HG03439 (cell line): Measurements from ENCODE around the gene ELMO1.

Experiments used
- ATAC-seq: cut with Tn5 transposase; IDR thresholded peaks from one replicate; pipeline ENCODE4 v1.9.1; 2021; ENCODE audit warnings: mild to moderate bottlenecking, moderate library complexity; ENCODE audit not compliant: unreplicated experiment

ELMO1 gene

GRCh38 chr7:37410305-37411229 is 38.1 kb downstream of the ELMO1 start:
- no peak for ATAC-seq

- ATAC-seq, result no peak
Observed at GRCh38 chr7:37409461-37409860, 39.2 kb downstream of the ELMO1 start.

DNA sequence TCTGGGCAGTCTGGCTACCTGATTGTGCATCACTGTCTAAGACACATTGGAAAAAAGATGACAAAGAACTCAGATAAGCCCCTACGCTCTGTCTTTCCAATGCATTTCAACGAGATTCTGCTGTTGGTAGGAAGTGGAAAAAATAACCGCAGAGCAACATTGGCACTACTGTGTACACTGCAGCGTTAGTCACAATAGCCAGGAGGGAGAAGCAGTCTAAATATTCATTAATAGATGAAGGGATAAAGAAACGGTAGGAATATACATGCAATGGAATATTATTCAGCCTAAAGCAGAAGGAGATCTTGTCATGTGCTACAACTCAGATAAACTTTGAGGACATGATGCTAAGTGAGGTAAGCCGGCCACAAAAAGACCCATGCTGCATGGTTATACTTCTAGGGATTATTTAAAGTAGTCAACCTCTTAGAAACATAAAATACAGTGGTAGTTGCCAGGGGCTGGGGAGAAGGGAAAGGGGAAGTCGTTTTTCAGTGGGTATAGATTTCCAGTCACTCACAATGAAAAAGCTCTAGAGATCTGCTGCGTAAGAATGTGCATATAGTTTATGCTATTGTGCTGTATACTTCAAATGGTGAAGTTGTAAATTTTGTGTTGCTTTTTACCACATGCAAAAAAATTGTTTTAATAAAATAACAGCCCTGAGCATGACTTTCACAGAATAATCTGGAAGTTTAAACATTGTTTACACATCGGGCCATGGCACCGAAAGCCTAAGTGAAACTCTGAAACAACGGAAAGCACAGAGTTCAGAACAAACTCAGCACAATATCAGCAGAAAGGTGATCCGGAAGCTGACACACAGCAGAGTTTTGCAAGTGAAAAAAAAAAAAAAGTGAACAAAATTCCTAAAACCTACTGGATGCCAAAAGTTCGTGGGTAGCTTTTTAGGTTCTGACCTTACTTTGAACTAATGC is 40.1 kb downstream of the ELMO1 start:
- ATAC-seq, result no peak

- no peak for ATAC-seq
Observed at GRCh38 chr7:37405603-37406122, 43.0 kb downstream of the ELMO1 start.

DNA sequence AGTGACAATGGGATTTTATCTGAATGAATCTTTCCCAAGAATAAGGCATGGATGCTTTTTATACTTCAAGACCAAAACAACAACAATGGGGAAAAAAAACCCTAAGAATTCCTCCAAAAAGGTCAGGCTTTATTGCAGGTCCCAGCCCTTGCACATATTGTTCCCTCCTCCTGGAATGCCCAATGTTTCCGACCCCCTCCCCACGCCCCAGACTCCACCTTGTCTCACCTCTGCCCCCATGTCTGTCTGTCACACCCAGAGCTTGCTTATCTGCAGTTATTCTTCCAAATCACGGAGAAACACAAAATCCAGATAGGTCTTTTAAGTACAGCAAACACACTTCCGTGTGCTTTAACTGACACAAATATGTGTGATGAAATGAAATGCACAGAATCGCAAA is 43.5 kb downstream of the ELMO1 start:
- no peak for ATAC-seq

- no peak for ATAC-seq
Observed at GRCh38 chr7:37399876-37400421, 48.7 kb downstream of the ELMO1 start.

DNA sequence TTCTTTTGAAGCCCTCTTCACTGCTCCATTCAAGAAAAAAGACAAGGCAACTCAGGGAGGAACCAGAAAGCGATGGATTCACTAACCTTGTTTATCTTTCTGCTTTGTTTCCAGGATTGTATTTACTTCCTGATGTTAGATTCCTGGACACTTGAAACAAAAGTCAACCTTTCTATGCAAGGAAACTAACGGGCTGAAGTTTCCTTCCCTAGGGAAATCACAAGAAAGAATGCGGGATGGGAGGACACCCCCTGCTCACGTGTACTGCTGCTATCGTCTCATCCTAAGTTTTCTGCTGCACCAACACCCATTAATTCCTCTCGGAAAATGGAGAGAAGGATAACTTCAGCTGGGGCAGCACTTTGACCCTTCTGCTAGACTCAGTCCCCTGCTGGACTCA is 50.3 kb downstream of the ELMO1 start:
- no peak for ATAC-seq

DNA sequence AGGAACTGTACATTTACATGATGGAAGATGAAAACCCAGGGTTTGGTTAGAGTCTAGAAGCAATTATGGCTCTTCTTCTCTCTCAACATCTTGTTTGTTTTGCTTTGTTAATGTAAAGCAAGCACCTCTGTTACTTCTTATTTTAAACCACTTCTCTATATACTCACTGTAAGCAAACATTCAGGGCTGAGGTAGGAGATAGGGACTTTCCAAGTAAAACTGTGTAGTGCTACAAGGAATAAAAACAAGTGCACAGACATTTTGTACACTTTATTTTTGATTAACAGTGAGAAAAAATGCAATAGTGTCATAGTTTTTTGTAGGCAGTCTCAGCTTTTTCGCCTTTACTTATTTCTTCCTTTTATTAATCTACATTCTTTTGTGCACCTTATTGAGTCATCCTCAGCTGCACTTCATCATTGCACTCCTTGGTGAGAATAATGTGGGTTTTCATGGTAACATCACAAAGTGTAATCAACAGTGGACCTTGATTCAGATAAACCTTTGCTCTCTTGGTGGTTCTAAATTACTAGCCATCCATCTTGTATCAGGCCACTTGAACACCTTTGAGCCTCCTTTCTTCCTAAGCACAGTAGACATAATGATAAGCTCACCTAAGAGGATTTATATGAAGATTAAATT is 52.9 kb downstream of the ELMO1 start:
- no peak for ATAC-seq

DNA sequence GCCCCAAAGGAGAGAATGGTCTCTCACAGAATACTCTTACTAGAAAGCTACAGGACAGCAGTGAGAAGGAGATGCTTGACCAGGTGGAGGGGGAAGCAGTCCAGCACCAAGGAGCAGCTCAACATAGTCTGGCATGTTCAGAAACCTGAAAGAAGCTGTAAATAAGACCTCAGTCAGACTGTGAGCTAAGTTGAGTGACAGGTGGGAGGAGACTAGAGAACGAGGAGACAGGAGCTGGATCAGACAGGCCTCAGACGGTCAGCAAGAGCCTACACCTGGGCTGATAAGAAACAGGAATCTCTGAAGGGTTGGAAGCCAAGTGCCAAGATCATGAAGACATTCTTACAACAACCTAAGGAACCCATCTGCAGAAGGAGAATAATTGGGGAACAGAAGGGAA is 54.5 kb downstream of the ELMO1 start:
- ATAC-seq, result no peak

- ATAC-seq, result no peak
Observed at GRCh38 chr7:37393476-37393875, 55.2 kb downstream of the ELMO1 start.

DNA sequence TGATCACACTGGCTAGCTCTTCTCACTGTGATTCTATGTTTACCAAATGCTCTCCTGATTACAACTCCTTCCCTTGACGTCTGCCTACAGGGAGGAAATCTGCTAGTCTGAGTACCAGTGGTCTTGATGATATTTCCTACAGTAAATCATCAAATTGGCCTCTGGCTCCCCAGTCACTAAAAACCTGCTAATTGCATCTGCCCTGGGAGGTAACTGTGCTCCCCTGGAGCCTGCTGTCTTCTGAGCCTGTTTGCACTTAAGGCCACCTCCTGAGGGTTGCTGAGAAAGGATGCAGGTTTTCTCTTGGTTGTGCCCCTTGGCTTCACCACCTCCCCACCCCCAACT is 56.0 kb downstream of the ELMO1 start:
- no peak for ATAC-seq

GRCh38 chr7:37391791-37392672 is 56.6 kb downstream of the ELMO1 start:
- no peak for ATAC-seq

- ATAC-seq, result no peak
Observed at GRCh38 chr7:37390114-37390513, 58.5 kb downstream of the ELMO1 start.

DNA sequence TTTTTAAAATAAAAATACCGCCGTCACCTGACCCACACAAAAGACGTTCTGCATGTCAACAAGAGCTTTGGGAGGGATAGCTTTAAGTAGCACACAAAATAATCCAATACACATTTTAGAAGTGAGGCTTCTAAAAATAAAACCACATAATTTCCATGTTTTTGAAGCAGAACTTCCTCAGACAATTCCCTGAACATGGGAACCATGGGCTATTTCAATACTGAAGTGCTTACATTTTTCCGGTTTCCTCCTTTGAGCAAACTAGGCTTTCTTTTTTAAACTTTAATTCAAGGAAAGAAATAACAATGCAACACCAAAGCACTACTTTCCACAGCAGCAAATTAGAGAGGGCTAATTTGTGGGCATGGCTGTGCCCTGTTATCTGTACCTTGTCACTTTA is 59.9 kb downstream of the ELMO1 start:
- no peak for ATAC-seq

GRCh38 chr7:37385787-37386186 is 62.9 kb downstream of the ELMO1 start:
- no peak for ATAC-seq

DNA sequence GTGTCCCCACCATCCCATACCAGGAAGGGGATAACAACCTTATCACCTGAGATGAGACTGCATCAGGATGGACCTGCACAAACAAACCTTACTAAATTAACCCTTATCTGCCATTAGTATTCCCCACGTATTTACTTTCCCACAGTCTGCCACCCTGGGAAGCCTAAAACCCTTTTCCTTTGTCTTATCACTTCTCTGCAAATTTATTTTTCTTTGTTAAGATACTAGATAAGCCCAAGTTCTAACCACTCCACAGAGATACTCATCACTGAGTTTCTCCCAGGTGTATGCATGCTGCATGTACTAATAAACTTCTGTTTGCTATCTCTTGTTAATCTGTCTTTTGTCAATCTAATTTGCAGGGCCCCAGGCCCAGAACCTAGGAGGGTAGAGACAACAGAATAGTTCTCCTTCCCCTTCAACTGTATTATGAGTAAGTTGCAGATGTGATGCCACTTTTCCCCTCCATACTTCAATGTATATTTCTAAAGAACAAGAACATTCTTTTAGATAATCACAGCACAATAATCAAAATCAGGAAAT is 66.0 kb downstream of the ELMO1 start:
- ATAC-seq, result no peak

DNA sequence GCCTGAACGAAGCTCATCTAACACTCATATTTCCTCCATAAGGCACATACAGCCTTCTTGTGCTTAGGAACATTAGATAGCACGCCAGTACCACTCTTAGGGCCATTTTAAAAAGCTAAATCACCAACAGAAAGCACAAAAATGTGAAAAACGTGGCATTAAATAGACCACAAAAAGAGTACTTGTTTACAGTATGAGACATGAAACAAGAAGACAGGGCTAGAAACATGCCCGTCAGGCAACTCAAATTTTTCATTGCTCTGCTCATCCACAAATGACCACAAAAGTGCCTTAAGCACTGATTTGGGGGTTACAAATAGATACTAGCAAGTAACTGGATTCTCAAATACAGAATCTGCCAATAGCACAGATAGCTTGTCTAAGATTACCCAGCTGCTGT is 67.8 kb downstream of the ELMO1 start:
- ATAC-seq, result no peak

DNA sequence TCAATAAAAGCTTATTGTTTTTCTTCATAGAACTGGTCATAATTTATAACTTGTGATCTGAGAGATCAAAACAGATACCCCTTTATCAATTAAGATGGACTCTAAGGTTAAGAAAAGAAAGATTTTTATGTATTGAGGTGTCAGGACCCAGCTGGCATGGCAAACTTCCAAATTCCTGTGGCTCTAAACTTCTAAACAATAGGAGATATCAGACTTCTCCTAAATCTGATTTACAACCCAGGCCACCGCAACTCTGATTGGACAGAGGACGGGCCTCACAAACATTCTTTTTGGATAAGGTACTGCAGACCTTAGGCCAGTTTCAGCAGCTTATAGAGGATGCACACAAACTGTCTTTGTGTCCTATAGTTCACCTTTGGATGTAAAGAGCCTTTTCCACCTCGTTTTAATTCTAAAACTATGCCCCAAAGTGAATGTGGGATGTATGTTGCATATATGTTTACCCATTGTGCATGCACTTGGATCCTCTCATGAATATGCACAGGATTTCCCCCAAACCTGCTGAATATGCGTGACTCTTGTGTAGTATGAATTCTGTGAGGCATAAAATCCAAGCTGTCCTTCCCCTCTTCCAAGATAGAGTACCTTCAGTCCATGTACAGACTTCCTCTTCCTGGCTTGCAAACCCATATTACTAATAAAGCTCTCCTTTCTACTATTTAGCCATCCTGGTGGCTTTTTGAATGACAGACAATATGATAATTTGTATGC is 69.0 kb downstream of the ELMO1 start:
- no peak for ATAC-seq

GRCh38 chr7:37377231-37377630 is 71.4 kb downstream of the ELMO1 start:
- ATAC-seq, result no peak
